KOPT-K1 (cell line): ENCODE data around the gene SEPTIN14.
"Not testable (repeated sequence)": the region's sequence is repeated elsewhere in the genome, so short reads cannot be mapped to it uniquely, and the experiment has no call there.

Source experiments
- H3K27ac ChIP-seq: fragments of 200-600 bp; sonication (generic); 2 replicates; pipeline ENCODE4 v1.5.1; 2016; ENCODE audit warnings: antibody characterized with exemption, mild to moderate bottlenecking, low read depth, low read length; ENCODE audit not compliant: poor library complexity, severe bottlenecking
- H3K36me3 ChIP-seq: fragments of 200-600 bp; sonication (generic); 2 replicates; pipeline ENCODE4 v1.5.1; 2017; ENCODE audit warnings: antibody characterized with exemption, mild to moderate bottlenecking, low read length, moderate library complexity; ENCODE audit not compliant: insufficient read depth
- H3K9me3 ChIP-seq: fragments of 200-600 bp; sonication (generic); 2 replicates; pipeline ENCODE4 v1.5.1; 2017; ENCODE audit warnings: antibody characterized with exemption, low read length, mild to moderate bottlenecking; ENCODE audit not compliant: insufficient read depth, poor library complexity, severe bottlenecking

SEPTIN14 gene

DNA sequence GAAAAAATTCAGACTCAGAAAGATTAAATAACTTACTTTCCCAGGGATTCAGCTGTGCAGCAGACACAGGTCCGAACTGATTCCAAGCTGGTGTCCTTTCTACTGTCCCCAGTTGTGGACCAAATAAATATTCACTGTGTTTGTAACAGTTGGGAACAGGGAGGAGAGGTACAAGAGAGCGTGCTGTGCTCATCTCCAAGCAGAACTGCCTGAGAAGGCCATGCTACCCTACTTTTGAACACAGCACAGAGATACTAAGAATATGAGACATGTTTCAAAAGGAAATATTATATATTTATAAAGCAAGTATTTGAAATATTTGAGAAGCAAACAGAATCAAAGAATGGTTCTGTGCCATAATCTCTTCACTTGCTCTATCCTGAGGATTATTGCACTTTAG, at the start of gene SEPTIN14:
Gene SEPTIN14 (minus strand): TSS at position 101 of the 400 bp plus-strand sequence. CDS start 756 bp downstream, outside the sequence.
- not testable (repeated sequence) for H3K27ac ChIP-seq, H3K9me3 ChIP-seq

DNA sequence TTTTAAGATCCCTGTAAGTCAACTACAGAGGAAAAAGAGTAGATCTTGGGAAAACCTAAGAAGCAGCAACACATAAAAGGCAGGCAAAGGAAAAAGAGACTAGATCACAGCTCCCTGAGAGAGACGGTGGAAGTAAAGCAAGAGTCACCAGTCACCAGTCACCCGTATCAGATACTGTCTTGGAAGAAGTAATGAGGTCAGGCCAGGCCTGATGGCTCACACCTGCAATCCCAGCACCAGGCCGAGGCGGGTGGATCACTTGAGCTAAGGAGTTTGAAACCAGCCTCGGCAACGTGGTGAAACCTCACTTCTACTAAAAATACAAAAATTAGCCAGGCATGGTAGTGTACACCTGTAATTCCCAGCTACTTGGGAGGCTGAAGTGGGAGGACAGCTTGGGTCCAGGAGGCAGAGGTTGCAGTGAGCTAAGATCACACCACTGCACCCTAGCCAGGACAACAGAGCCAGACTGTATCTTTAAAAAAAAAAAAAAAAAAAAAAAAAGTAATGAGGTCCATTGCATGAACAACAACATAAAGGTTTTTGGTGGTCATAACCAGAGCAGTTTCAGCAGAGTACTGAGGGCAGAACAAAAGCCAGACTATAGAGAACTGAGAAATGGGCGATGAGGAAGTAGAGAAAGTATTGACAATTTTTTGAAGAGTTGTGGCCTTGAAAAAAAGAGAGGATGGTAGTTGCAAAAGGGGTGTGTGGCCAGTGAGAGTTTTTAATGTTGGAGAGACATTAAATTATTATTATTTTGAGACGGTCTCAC, 41.6 kb upstream of the SEPTIN14 start:
- H3K27ac ChIP-seq = no peak overlapping the region
- H3K36me3 ChIP-seq = peaks cover 15% of the 10 kb centered on the region; the same call in 1 of the 2 replicates
- peaks cover 15% of the 10 kb centered on the region for H3K9me3 ChIP-seq

More for the DNA sequence above, at the start of gene SEPTIN14:
- not testable (repeated sequence) for H3K36me3 ChIP-seq

DNA sequence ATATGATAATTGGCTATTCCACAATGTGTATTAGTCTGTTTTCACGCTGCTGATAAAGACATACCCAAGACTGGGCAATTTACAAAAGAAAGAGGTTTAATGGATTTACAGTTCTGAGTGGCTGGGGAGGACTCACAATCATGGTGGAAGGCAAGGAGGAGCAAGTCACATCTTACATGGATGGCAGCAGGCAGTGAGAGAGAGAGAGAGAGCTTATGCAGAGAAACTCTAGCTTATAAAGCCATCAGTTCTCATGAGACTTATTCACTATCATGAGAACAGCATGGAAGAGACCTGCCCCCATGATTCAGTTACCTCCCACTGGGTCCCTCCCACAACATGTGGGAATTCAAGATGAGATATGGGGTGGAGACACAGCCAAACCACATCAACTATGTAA, 38.5 kb upstream of the SEPTIN14 start:
- H3K9me3 ChIP-seq = peaks cover 22% of the 10 kb centered on the region
- H3K27ac ChIP-seq, H3K36me3 ChIP-seq: not testable (repeated sequence)

DNA sequence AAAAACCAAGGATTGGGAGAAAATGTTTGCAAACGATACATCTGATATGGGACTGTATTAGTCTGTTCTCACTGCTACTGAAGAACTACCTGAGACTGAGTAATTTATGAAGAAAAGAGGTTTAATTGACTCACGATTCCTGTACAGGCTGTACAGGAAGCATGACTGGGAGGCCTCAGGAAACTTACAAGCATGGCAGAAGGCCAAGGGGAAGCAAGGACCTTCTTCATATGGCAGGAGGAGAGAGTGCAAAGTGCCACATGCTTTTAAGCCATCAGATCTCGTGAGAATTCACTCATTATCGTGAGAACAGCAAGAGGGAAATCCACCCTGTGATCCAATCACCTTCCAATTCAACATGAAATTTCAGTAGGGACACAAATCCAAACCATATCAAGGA, 35.7 kb upstream of the SEPTIN14 start:
- Histone ChIP-seq H3K36me3 (peaks cover 5% of the 10 kb centered on the region; the same call in 1 of the 2 replicates), H3K9me3 (peaks cover 22% of the 10 kb centered on the region), H3K27ac (no peak overlapping the region)

DNA sequence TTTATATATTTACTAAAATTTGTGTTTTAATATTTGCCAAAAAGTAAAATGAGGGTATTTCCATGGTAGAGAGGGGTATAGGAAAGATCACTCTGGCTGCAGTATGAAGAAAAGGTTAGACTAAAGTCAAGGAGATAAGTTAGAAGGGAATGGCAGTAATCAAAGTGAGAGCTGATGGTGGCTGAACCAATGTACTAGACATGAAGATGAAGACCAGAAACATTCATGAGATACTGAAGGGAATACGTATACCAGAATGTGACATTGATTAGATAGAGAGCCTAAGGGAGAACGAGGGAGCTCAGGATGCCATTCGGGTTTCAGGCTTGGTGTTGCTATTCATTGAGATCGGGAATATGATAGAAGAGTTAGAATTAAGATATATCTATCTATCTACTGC, 32.5 kb upstream of the SEPTIN14 start:
- Histone ChIP-seq H3K36me3 (no peaks in the 10 kb centered on the region), H3K27ac (no peak overlapping the region), H3K9me3 (peaks cover 11% of the 10 kb centered on the region)

DNA sequence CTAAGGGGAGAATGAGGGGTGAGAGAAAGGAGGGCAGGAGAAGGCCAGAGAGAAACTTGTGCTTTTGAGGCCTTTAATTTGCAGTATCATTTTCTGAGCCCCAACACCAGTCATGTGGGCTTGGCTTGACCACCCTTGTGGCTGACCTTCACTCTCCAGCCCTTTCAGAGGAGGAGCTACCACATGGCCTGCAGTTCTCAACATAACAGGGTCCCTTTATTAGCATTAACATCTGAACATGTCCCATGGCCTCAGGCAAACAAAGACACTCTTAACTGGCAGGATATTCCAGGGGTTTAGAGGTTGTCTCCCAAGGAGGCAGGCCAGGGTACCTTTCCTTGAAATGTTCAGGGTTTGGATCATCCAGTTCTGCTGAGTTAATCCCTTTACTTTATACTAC, 31.4 kb upstream of the SEPTIN14 start:
- Histone ChIP-seq H3K9me3 (peaks cover 7% of the 10 kb centered on the region), H3K36me3 (no peaks in the 10 kb centered on the region), H3K27ac (no peak overlapping the region)

DNA sequence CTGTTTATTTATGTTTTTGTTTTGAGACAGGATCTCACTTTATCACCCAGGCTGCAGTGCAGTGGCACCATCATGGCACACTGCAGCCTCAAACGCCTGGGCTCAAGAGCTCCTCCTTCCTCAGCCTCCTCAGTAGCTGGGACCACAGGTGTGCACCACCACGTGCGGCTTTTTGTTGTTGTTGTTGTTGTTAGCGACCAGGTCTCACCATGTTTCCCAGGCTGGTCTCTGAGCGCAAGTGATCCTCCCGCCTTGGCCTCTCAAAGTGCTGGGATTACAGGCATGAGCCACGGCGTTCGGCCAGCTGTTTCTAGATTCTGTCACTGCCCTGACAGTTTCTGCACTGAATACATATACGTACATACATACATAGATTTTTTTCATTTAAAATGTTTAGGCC, 25.8 kb upstream of the SEPTIN14 start:
- not testable (repeated sequence) for H3K9me3 ChIP-seq, H3K36me3 ChIP-seq
- peak overlapping the region; percentile 33 for H3K27ac ChIP-seq

DNA sequence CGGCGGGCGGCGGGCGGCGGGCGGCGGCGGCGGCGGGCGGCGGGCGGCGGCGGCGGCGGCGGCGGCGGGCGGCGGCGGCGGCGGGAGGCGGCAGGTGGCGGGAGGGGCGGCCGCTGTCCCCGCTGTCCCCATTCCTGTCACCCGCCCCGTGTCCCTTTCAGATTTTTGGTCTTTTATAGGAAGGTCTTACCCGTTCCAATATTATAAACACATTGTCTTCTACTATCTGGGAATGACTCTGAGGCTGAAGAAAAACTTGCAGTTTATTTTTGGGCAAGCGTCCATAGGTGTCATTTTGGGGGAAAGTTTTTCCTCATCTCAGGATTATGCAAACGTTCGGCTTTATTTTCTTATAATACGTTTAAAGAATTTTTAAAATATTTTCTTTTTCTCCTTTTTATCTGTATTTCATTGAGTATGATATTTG, 25.3 kb upstream of the SEPTIN14 start:
- Histone ChIP-seq H3K27ac (peak overlapping the region; percentile 33), H3K36me3 (no peaks in the 10 kb centered on the region), H3K9me3 (no peaks in the 10 kb centered on the region)

DNA sequence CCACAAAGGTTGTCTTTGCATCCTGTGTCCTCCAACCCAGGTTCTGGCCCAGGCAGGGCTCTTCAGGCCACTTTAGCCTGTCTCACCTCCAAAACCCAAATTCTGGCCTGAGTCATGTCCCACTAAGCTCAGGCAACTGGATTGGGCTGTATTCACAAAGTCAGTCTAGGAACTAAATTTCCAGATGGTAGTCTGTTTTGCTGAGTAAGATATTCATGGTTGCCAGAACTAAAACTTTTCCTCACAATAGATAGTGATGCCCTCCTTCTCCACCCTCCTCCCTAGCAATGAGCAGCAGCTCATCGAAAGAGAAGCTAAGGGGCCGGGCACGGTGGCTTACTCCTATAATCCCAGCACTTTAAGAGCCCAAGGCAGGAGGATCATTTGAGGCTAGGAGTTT, 21.8 kb upstream of the SEPTIN14 start:
- H3K9me3 ChIP-seq = no peaks in the 10 kb centered on the region
- H3K27ac ChIP-seq = no peak overlapping the region
- no peaks in the 10 kb centered on the region for H3K36me3 ChIP-seq

DNA sequence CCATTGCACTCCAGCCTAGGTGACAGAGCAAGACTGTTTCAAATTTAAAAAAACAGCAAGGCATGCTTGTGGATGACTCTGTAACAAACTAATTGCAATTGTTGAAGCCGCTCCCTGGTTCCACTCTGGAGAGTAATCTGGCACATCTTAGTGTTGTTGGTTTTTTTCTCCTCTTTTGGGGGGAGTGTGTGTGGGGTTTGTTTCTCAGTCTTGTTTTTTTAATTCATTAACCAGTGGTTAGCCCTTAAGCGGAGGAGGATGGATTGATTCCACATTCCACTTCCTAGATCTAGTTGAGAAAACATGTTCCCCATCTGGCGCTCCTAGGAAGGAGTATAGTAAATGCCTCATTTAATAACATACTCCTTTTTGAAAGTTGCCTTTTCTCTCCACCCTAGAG, 16.1 kb upstream of the SEPTIN14 start:
- Histone ChIP-seq H3K27ac (no peak overlapping the region), H3K36me3 (no peaks in the 10 kb centered on the region), H3K9me3 (no peaks in the 10 kb centered on the region)

DNA sequence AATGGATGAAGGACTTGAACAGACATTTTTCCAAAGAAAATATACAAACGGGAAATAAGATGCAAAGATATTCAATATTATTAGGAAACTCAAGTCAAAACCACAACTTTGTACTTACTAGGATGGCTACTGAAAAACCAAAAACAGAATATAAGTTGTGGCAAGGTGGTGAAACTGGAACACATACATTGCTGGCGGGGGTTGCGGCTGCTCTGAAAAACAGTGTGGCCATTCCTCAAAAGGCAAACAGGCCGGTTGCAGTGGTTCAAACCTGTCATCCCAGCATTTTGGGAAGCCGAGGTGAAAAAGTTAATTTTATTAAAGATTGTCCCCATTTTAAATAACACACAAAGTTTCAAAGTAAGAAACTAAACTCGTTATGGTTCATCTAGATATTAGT, 14.8 kb upstream of the SEPTIN14 start:
- Histone ChIP-seq H3K27ac (no peak overlapping the region), H3K36me3 (no peaks in the 10 kb centered on the region), H3K9me3 (no peaks in the 10 kb centered on the region)

DNA sequence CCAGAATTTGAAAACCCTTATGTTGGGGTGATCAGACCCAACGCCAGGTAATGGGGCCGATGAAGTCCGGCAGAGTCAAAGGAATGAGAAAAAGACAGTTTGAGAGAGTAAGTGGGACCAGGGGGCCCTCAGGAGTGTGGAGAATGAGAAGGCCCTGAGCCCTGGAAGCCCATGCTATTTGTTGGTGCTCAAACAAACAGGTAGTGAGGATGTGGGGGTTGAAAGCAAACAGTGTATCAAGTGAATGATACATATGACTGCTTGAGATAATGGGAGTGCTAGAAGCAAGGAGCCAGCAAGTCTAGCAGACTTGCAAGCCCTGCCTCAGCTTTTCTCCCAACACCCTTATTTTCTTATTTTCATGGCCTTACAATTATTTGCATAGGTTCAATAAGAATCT, 11.2 kb upstream of the SEPTIN14 start:
- Histone ChIP-seq H3K27ac (no peak overlapping the region), H3K9me3 (no peaks in the 10 kb centered on the region), H3K36me3 (no peaks in the 10 kb centered on the region)

DNA sequence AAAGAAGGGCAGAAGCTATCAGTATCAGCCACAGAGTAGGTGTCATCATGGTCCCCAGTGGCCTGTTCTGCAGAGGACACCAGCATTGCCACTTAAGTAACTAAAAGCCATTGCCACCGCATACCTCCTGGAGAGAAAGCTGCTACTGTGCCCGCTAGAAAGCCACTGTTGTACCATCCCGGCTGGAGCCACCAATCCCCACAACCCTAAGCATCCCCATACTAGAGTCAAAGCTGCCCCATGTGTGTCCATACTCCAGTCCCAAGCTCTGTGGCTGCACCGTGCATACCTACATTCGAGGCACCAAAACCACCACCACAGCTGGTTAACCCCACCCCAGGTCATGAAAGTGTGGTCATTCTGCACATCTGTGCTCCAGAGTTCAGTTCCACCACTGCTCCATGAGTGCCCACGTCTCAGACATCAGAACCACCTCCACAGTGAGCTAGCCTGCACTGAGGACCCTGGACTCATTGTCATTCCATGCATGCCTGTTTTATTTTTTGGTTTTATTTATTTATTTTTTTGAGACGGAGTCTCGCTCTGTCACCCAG, 9.5 kb upstream of the SEPTIN14 start:
- Histone ChIP-seq H3K9me3 (no peaks in the 10 kb centered on the region), H3K36me3 (no peaks in the 10 kb centered on the region), H3K27ac (no peak overlapping the region)

DNA sequence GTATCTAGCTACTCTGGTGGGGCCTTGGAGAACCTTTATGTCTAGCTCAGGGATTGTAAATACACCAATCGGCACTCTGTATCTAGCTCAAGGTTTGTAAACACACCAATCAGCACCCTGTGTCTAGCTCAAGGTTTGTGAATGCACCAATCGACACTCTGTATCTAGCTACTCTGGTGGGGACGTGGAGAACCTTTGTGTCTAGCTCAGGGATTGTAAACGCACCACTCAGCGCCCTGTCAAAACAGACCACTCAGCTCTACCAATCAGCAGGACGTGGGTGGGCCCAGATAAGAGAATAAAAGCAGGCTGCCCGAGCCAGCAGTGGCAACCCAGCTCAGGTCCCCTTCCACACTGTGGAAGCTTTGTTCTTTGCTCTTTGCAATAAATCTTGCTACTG, 6.4 kb upstream of the SEPTIN14 start:
- H3K27ac ChIP-seq, H3K36me3 ChIP-seq, H3K9me3 ChIP-seq: not testable (repeated sequence)

DNA sequence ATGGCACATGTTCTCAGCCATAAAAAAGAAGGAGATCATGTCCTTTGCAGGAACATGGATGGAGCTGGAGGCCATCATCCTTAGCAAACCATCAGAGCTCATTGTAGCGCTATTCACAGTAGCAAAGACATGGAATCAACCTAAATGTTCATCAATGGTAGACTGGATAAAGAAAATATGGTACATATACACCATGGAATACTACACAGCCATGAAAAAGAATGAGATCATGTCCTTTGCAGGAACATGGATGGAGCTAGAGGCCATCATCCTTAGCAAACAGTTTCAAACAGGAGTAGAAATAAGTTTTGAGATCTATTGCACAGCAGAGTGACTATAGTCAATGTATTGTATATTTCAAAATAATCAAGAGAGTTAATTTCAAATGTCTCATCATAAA, 17.4 kb downstream of the SEPTIN14 start:
- not testable (repeated sequence) for H3K27ac ChIP-seq, H3K9me3 ChIP-seq, H3K36me3 ChIP-seq

DNA sequence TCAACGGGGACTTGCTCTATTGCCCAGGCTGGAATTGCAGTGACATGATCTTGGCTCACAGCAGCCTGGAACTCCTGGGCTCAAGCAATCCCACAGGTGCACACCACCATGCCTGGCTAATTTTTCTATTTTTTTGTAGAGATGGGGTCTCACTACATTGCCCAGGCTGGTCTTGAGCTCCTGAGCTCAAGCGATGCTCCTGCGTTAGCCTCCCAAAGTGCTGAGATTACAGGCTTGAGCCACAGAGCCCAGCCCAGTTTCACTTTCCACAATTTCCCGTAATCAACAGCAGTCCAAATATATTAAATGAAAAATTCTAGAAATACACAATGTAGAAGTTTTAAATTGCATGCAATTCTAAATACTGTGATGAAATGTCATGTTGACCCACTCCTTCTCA, 24.0 kb downstream of the SEPTIN14 start:
- Histone ChIP-seq H3K36me3 (no peaks in the 10 kb centered on the region), H3K9me3 (no peaks in the 10 kb centered on the region), H3K27ac (no peak overlapping the region)
